GM21360 (cell line): ENCODE measurements around the gene REC114.
"Not testable (repeated sequence)": the region's sequence is repeated elsewhere in the genome, so short reads cannot be mapped to it uniquely, and the experiment has no call there.

Source experiments
- ATAC-seq: cut with Tn5 transposase; IDR thresholded peaks from one replicate; pipeline ENCODE4 v1.9.1; 2021; ENCODE audit warnings: mild to moderate bottlenecking, moderate library complexity; ENCODE audit not compliant: unreplicated experiment

Gene REC114

GRCh38 chr15:73522011-73522410, 79.0 kb downstream of the REC114 start:
- no peak for ATAC-seq

DNA sequence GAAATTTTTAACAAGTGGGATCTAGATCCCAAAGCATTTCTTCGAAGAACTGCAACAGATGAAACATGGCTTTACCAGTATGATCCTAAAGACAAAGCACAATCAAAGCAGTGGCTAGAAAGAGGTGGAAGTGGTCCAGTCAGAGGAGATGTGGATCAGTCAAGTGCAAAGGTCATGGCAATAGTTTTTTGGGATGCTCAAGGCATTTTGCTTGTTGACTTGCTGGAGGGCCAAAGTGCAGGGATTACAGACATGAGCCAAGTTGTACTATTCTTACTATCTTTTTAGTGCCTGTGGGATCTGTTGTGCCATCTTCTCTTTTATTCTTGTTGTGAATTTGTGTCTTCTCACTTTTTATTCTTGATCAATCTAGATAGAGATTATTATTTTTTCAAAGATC, 82.0 kb downstream of the REC114 start:
- ATAC-seq, result no peak

DNA sequence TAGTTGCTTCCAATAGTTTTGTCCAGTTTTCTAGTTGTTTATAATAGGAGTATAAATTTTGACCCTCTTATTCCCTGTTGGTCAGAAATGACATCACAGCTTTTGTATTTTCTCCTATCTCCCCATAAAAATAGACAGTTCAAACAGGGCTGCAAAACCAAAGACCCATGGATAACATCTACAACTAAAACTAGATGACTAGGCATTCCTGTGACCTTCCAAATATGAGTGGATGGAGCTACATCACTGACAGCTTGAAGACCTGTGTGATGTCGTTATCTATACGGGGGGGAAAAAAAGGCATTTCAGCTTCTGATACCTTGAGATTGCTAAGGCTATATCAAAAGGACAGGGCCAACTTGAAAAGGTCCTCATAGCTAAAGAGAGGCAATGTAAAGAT, 84.6 kb downstream of the REC114 start:
- ATAC-seq, result no peak

DNA sequence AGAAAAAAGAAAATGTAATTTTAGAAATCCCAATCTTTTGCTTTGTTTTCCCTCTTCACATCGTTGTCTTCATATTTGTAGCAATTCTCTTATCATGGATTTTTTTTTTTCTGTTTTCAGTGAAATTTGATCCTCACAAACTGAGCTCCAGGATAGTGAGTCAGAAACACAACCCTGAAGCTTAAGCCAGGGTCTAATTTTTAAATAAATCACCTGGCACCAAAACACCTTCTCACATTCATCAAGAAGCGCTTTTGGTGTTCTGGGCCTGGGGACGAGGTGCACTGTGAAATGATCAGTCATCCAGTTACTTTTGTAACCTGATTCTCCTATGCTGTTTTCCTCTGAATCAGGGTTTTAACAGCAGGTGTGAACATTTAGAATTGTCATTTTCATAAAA, 87.7 kb downstream of the REC114 start:
- ATAC-seq, result no peak

DNA sequence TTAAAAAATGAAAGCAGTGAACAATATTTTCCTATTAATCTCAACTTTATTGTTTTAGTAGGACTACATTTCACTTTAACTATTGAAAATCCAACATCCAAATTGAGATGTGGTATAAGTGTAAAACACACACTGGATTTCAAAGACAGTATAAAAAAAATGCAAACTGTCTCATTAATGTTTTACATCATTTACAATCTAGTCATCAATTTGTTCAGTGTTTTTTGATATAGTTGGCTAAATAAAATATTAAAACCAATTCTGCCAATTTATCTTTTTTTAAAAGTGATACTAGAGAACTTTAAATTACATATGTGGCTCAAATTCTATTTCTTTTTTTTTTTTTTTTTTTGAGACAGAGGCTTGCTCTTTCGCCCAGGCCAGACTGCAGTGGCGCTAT, 95.2 kb downstream of the REC114 start:
- no peak for ATAC-seq

DNA sequence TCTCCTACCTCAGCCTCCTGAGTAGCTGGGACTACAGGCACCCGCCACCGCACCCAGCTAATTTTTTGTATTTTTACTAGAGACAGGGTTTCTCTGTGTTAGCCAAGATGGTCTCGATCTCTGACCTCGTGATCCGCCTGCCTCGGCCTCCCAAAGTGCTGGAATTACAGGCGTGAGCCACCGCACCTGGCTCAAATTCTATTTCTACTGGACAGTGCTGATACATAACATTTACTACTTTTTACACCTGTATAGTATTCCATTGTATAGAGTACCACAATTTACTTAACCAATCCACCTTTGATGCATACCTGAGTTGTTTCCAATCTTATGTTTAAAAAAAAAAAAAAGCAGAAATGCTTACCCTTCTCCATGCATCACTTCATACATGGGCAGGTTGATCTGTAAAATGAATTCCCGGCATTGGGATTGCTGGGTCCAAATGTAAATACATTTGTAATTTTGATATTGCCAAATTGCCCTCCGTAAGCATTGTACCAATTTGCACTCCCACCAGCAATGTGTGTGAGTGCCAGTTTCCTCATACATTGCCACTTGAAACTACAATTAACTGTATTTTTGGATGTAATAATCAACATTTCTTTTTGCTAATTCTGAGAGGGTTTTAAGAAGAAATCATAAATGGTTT, 95.7 kb downstream of the REC114 start:
- no peak for ATAC-seq

GRCh38 chr15:73539212-73540128, 96.5 kb downstream of the REC114 start:
- no peak for ATAC-seq

- no peak for ATAC-seq
These were observed 97.2 kb downstream of the REC114 start for GRCh38 chr15:73540161-73540560.

- no peak for ATAC-seq
These were observed 98.5 kb downstream of the REC114 start for GRCh38 chr15:73541479-73541878.

GRCh38 chr15:73548925-73549324, 106.0 kb downstream of the REC114 start:
- ATAC-seq, result not testable (repeated sequence)

GRCh38 chr15:73550190-73550589, 107.2 kb downstream of the REC114 start:
- no peak for ATAC-seq

- ATAC-seq, result no peak
These were observed 112.1 kb downstream of the REC114 start for GRCh38 chr15:73555080-73555479.

GRCh38 chr15:73558529-73558928, 115.6 kb downstream of the REC114 start:
- no peak for ATAC-seq

DNA sequence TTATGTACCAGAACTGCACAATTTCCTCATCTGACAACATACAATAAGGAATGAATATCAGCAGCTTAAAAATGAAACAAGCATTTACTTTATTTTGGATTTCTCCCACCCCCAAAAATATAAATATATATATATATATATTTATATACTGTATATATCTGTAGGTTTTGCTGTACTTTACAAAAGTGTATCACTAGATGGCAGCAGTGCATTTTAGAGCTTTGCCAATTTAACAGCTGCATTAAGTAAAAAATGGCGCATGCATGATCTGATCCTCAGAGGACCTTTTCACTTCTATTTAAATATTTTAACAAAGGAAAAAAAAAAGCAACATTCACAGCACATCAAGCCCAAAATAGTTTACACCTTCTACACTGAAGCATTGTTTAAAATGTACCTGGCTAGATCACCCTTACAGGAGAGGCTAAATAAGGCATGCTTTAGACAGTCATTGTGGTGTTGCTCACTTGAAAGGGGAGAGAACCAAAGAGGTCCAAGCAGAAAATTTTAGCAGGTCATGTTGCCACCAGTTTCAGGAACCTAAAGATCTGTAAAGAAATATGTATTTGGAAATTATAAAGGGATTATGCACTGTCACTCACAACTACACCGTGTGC, 117.6 kb downstream of the REC114 start:
- ATAC-seq, result no peak

GRCh38 chr15:73564255-73564654, 121.3 kb downstream of the REC114 start:
- no peak for ATAC-seq

- ATAC-seq, result no peak
These were observed 124.1 kb downstream of the REC114 start for GRCh38 chr15:73567020-73567419.

GRCh38 chr15:73568564-73569280, 125.8 kb downstream of the REC114 start:
- ATAC-seq, result no peak

DNA sequence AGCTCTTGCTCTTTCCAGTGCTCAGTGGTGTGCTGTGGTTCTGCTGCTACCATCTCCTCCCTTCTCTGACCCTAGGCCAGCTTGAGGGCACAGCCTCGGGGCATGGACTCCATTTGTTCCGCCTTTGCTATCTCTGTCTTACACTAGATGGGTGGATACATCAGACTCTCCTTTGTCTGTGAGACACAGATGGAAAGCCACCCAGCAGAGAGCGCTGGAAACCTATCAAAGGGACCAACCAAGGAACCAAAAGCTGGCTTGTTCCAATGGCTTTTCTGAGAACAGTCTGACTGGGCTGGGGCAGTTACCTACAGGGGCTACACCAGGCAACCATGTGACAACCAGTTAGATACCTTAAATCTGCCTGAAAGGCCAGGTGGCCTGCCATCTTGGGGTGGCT, 126.4 kb downstream of the REC114 start:
- no peak for ATAC-seq

DNA sequence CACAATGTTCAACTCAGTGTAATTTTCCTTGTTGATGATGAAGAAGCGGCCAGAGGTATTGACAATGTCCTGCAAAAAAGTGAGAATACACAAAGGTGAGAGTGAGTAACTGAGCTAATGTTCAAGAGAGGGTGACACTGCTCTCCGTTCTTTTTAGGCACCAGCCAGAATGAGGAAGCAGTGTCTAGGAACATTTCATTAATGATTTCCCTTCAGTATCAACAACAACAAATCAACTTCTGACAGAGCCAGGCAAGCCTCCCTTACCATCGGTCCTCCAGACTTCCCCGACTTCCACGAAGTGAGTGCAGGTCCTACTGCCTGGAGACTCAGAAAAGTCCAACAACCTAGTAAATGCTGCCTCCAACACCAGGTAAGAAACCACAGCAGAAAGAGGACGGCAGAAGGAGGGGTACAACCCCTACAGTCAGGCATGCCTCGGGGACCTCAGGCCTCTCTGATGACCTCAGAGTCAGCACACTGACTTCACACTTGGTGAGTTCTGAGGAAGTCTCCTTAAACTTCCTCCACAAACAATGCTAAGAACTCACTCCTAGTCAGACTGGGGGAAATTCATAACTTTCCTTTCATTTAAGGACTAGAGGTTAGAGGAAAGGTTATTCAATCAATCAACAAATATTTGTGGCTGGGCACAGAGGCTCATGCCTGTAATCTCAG, 127.5 kb downstream of the REC114 start:
- ATAC-seq, result no peak

DNA sequence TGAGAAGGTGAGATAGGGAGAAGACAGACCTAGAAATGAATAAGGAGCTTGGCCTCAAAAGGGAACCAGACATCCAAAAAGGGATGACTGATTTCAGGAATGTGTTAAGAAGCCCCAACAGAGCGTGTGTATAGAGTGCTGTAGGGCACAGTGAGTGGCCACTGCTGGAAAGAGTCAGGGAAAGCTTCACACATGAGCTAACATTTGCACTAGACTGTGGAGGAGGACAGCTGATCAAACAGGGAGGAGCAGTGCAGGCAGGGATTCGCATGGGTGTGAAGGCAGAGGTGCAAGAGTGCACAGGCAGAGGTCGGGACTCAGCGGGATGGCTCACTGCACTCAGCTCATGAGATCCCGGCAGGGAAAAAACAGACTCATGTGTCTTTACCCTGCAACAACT, 128.4 kb downstream of the REC114 start:
- no peak for ATAC-seq

DNA sequence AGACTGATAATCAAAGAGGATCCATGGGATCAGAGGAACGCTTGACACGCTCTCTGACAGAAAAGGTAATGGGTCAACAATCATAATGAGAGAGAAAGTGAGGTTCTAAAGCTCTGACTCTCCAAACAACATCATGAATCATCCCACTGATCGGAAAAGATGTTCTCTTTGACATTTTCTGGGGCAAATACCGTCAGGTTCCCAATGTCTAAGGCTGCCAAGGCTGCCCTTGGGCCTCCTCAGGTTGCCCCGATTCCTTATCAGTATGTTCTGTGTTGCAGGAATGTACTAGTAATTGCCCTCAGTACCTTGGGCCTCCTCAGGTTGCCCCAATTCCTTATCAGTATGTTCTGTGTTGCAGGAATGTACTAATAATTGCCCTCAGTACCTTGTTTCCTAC, 129.3 kb downstream of the REC114 start:
- no peak for ATAC-seq
